ENCODE results near the gene NOC4L.

DNA sequence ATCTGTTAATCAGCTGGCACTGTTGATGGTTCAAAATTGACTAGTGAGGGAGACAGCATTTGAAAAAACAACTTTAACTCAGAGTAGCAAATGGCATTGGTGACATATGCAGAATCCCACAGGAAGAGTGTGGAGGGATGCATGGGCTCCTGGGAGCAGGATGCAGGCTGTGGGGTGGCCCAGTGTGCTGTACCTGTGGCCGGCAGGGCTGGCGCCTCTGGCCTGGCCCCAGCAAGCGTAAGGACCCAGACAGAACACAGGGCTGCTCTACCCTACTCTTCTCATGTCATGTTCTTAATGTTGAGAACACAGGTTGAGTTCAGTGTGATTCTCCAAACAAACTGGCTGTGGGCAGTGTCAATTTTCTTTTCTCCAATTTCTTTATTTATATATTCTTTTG lies 33.6 kb upstream of the NOC4L start:
- TF ChIP-seq, protein P1, sequence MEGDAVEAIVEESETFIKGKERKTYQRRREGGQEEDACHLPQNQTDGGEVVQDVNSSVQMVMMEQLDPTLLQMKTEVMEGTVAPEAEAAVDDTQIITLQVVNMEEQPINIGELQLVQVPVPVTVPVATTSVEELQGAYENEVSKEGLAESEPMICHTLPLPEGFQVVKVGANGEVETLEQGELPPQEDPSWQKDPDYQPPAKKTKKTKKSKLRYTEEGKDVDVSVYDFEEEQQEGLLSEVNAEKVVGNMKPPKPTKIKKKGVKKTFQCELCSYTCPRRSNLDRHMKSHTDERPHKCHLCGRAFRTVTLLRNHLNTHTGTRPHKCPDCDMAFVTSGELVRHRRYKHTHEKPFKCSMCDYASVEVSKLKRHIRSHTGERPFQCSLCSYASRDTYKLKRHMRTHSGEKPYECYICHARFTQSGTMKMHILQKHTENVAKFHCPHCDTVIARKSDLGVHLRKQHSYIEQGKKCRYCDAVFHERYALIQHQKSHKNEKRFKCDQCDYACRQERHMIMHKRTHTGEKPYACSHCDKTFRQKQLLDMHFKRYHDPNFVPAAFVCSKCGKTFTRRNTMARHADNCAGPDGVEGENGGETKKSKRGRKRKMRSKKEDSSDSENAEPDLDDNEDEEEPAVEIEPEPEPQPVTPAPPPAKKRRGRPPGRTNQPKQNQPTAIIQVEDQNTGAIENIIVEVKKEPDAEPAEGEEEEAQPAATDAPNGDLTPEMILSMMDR (IDR thresholded peaks at IDR 0.05; ENCODE audit: insufficient read depth, low read length, poor library complexity, severe bottlenecking) = no peak
- TF ChIP-seq EZH2phosphoT487 (conservative IDR thresholded peaks at IDR 0.05; ENCODE audit: low read length) = no peak

Data from SU-DHL-6 (cell line).